ENCODE measurements around the gene BMS1.

The BMS1 gene

GRCh38 chr10:42744134-42744701, 38.4 kb upstream of the BMS1 start:
- H3K4me3 ChIP-seq (ENCODE audit: low read depth, low read length) = no peak overlapping the region
- ChIA-PET CTCF (interaction anchor here (1.8 kb wide), 1 partner anchor 9 kb away, joined by 13 read pairs; no protein-coding TSS in a partner anchor), POLR2A (no interaction called here)
- no peak for TF ChIP-seq CTCF (IDR thresholded peaks at IDR 0.05; ENCODE audit: insufficient read depth, low read length, missing control alignments)
- DNase-seq (ENCODE audit: low read depth, low spot score) = no peak

DNA sequence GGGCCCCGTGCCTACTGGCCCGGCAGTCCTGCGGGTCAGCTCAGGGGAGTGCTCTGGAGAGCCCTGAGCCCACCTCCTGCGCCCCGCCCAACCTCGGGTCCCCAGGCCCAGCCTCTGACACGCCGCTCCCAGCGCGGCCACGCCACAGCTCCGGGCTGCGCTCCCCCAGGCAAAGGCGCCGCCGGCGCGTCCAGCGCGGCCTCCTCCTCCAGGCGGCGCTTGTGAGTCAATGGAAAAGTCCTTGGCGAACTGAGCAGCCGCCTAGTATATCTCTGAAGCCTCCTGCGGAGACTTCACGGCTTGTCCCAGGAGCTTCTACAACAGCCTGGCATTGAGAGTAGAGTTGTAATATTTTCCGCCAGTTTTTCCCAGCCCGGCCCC, 29.5 kb upstream of the BMS1 start:
- ChIA-PET CTCF (interaction anchor here (0.6 to 2.7 kb wide), 21 partner anchors 8 to 637 kb away, joined by 3 to 26 read pairs (median 4); partner anchors contain the start of gene BMS1), POLR2A (interaction anchor here (0.8 kb wide), 2 partner anchors 30 to 83 kb away, joined by 3 to 4 read pairs; partner anchors contain the start of gene BMS1)
- H3K4me3 ChIP-seq (ENCODE audit: low read depth, low read length) = peak overlapping the region; percentile 48
- peak; percentile 82 for TF ChIP-seq CTCF (IDR thresholded peaks at IDR 0.05; ENCODE audit: insufficient read depth, low read length, missing control alignments)
- DNase-seq (ENCODE audit: low read depth, low spot score) = peak; percentile 4

GRCh38 chr10:42753507-42754154, 29.0 kb upstream of the BMS1 start:
- ChIA-PET POLR2A (interaction anchor here (0.8 to 0.9 kb wide), 3 partner anchors 29 to 83 kb away, joined by 3 to 5 read pairs (median 4); partner anchors contain the start of gene BMS1), CTCF (interaction anchor here (0.6 to 2.7 kb wide), 20 partner anchors 9 to 637 kb away, joined by 3 to 26 read pairs (median 4); partner anchors contain the start of gene BMS1)
- H3K4me3 ChIP-seq (ENCODE audit: low read depth, low read length) = peak overlapping the region; percentile 48
- no peak for DNase-seq (ENCODE audit: low read depth, low spot score)
- TF ChIP-seq CTCF (IDR thresholded peaks at IDR 0.05; ENCODE audit: insufficient read depth, low read length, missing control alignments) = no peak

GRCh38 chr10:42754155-42755027, 28.2 kb upstream of the BMS1 start:
- POLR2A ChIA-PET = interaction anchor here (0.8 to 0.9 kb wide), 3 partner anchors 28 to 82 kb away, joined by 3 to 5 read pairs (median 4); partner anchors contain the start of gene BMS1
- peak overlapping the region; percentile 48 for H3K4me3 ChIP-seq (ENCODE audit: low read depth, low read length)
- CTCF ChIA-PET = interaction anchor here (0.9 to 2.7 kb wide), 14 partner anchors 10 to 351 kb away, joined by 3 to 26 read pairs (median 4); partner anchors contain the start of gene BMS1
- no peak for TF ChIP-seq CTCF (IDR thresholded peaks at IDR 0.05; ENCODE audit: insufficient read depth, low read length, missing control alignments)
- no peak for DNase-seq (ENCODE audit: low read depth, low spot score)

DNA sequence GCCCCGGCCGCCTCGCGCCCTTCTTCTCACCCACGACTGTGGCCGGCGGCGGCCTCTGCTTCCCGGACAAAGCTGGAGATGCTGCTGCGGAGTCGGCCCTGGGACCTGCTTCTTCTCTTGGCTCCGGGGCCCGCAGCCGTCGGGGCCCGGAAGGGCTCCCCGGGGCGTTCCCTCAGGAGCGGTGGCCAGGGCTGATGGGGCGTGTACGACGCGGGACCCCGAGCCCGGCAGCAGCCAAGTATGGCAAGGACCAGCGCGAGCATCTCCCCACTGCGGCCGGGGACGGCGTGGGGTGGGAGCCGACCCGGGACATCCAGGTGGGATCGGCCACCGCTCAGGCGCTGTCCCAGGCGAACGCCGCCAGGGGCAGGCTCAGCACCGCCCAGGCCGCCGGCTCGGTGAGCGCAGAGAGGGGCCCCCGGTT, 27.6 kb upstream of the BMS1 start:
- no peak for DNase-seq (ENCODE audit: low read depth, low spot score)
- no peak overlapping the region; the same call in 1 of the 2 replicates for H3K4me3 ChIP-seq (ENCODE audit: low read depth, low read length)
- ChIA-PET POLR2A (interaction anchor here (0.8 kb wide), 1 partner anchor 27 kb away, joined by 4 read pairs; the partner anchor contains the start of gene BMS1), CTCF (no interaction called here)
- no peak for TF ChIP-seq CTCF (IDR thresholded peaks at IDR 0.05; ENCODE audit: insufficient read depth, low read length, missing control alignments)

Data from AG04449 (cell line).